NCI-H510A (cell line): ENCODE measurements around the gene RTN4RL1.
A peak's percentile ranks its signal among the peaks of the same experiment; 100 is the strongest.

Source experiments
- DNase-seq: peaks from one replicate; lab custom pipeline; 2025; lab: John Stamatoyannopoulos, UW

RTN4RL1 gene

DNA sequence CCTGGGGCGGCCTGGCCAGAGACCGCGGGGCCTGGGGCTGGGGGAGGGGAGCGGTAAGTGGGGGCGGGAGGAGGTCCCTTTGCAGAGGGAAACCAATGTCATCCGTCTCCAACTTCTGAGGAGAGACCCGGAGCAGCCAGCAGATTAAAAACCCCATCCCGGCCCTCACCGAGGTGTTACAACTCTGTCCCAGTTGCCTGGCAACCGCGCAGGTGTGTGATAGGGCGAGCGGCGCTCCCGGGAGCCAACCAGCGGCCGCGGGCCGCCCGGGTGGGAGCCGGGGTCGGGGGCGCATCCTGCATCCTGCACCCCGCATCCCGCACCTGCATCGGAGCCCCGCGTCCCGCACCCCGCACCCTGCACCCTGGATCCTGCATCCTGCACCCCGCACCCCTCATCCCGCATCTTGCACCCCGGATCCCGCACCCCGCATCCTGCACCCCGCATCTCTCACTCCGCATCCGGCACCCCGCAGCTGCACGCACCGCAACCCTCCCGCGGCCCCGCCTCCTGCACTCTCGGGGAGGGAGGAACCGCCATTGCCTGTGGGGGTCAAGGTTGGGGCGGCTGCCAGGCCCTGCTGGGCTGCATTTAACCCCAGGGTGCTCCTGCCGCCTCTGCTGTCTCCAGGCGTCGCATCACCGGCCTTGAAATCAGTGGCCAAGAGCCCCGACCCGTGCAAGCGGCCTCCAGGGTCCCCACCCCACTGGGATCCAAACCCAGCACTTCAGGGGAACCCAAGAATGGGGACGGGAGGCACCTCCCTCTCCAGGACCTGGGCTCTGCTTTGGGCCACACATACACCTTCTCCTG lies 47.3 kb downstream of the RTN4RL1 start:
- no peak for DNase-seq

DNA sequence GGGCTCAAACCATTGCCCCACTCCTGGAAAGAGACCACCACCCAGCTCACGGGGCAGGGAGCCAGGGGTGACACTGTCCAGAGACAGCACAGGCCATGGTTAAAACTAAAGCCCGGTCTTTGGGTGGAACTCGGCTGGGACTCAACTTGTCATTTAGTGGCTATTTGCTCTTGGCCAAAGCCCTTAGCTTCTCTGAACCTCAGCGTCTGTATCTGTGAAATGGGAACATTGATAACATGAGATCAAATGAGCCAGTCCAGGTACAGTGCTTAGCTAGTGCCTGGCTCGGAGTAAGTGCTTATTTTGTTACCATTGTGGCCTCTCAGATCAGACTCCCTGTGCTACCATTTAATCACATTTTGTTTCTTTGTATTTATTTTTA lies 48.5 kb downstream of the RTN4RL1 start:
- no peak for DNase-seq

DNA sequence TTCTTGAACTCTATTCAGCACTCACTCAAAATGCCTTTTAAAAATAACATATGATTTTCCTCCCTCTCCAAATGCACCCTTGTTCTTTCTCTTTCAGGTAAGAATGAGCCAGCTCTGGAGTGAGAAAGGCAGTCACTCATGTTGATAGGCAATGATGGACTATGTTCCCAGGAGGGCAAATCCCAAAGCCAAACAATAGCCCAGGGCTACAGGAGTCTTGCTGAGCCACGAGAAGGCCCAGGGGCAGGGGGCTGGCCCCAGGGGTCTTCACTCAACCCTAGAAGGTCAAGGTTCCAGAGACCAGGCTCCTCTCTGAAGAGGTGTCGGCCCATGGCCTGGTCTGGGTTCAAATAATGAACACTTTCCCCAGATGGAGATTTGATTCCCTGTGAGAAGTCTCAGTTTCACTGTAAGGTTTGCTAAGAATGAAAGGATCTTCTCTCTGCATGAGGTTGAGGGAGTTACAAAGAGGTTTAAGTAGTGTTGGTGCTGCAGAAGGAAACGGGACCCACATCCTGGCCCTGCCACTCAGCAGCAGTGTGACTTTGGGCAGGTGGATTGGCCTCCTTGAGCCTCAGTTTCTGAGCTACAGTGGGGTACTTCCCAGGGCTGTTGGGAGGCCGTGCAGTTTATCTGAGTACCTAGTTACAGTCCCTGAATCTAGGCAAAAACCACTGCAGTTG lies 49.0 kb downstream of the RTN4RL1 start:
- no peak for DNase-seq

- DNase-seq, result no peak
Observed at GRCh38 chr17:1975573-1975972, 49.6 kb downstream of the RTN4RL1 start.

GRCh38 chr17:1972487-1973160 lies 52.5 kb downstream of the RTN4RL1 start:
- DNase-seq, result no peak

GRCh38 chr17:1970843-1971384 lies 54.2 kb downstream of the RTN4RL1 start:
- DNase-seq, result no peak

DNA sequence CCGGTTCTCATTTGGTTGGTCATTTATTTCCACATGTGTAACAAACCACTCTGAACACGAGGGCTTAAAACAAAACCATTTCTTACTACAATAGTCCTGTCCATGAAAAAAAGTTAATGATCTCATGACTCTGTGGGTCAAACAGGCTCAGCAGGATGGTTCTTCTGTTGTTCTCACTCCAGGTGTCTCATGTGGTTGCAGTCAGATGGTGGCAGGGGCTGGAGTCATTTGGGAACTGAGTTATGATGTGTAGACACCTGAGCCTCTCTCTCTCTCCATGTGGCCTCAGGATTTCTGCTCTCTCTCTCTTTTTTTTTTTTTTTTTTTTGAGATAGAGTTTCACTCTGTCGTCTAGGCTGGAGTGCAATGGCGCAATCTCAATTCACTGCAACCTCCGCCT lies 55.4 kb downstream of the RTN4RL1 start:
- DNase-seq, result no peak

DNA sequence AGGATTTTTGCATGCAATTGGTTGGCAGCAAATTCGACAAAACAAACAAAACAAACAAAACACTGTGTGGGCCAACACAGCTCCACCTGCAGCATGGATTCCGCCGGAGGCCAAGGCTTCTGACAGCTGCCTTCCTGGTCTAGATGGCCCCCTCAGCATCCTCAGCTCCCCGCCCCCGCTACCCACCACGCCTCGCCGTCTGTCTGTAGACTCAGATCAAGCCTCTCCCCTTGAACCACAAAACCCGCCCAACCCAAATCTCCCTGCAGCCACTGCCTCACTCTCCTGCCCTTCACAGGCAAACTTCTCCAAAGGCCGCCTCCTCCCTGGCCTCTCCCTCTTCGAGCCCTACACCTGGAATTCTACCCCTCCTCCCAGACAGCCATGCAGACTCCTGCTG lies 57.9 kb downstream of the RTN4RL1 start:
- DNase-seq, result peak; percentile 51

GRCh38 chr17:1966274-1967086 lies 58.7 kb downstream of the RTN4RL1 start:
- DNase-seq, result no peak

DNA sequence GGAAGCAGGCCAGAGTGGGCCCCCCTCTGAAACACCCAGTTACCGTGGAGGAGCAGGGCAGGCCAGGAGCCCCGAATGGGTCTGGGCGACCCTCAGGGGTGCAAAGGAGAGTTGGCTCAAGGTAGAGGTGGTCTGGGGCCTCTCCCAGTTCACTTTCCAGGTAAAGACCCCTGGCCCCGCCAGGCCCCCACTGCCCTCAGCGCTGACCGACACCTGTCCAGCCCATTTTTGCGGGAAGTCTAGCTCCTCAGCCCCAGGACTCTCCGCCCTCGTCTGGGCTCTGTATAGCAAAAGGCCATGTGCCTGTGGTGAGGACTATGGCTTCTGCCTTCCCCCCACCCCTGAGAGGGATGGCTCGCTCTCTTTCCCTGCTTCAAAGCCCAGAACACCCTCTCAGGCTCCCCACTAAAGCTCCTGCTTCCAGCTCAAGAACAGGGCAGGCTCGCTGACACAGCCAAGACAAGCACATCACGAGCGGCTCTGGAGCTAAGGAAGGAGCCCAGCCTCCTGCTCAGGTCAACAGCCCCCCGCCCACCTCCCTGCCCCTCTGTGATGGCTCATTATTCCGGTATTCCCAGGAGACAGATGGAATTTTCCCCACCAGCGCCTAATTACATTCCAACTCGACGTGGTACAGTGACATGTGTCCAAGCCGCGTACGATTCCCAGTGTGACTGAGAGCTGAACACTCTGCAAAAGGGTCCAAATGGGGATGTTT lies 59.4 kb downstream of the RTN4RL1 start:
- no peak for DNase-seq

GRCh38 chr17:1963250-1963649 lies 61.9 kb downstream of the RTN4RL1 start:
- DNase-seq, result no peak

- DNase-seq, result no peak
Observed at GRCh38 chr17:1961189-1961588, 63.9 kb downstream of the RTN4RL1 start.

- no peak for DNase-seq
Observed at GRCh38 chr17:1960545-1960912, 64.6 kb downstream of the RTN4RL1 start.

- DNase-seq, result no peak
Observed at GRCh38 chr17:1959871-1960544, 65.1 kb downstream of the RTN4RL1 start.

- no peak for DNase-seq
Observed at GRCh38 chr17:1958134-1958881, 66.8 kb downstream of the RTN4RL1 start.

DNA sequence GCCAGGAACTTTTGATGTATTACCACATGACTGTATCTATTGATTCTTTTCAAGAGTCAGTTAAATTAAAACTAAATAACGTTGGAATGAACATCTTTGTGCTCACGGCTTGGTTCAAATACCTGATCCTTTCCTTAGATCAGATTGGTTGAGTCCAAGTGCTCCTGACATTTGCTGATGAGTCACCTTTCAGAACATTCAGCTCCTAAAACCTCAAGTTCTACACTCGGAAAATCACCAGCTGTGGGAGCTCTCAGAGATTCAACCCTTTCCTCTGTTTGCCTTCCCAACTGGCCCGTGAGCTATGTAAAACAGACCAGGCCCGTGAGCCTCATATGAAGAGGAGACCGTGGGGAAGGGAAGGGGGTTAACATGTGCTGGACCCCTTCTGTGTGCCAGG lies 68.1 kb downstream of the RTN4RL1 start:
- no peak for DNase-seq

- no peak for DNase-seq
Observed at GRCh38 chr17:1956134-1956533, 69.0 kb downstream of the RTN4RL1 start.

DNA sequence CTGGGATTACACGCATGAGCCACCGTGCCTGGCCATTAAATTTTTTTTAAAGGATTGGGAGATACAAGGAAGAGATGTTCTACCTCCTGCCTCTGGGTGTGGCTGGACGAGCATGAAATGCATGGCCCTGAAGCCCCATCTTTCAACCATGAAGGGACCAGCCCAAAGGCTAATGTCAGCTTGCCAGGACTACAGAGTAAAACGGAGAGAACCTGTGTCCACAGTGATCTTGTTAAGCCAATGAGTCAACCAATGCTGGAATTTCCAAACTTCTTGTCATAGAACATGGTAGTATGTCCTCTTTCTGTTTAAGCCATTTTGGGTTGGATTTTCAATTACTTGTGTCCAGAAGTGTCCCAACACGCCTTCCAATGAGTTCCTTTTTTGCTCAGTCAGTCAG lies 71.3 kb downstream of the RTN4RL1 start:
- DNase-seq, result no peak

DNA sequence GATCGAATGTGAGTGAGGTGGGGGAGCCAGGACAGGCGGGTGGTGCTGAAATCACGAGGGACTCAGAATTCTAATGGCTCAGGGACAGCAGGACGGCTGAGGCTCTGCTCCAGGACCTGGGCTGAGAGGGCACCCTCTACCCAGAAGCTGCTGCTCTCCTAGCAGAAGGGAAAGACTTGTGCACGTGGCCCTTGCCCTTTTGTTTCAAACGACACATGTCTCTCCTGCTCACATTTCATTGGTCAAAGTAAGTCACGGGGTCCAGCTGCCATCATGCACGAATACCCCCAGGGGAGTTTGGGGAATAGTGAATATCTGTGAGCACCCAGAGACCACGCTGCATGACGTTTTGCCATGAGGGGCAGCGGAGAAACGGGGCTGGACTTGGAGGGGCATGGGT lies 73.2 kb downstream of the RTN4RL1 start:
- DNase-seq, result no peak

DNA sequence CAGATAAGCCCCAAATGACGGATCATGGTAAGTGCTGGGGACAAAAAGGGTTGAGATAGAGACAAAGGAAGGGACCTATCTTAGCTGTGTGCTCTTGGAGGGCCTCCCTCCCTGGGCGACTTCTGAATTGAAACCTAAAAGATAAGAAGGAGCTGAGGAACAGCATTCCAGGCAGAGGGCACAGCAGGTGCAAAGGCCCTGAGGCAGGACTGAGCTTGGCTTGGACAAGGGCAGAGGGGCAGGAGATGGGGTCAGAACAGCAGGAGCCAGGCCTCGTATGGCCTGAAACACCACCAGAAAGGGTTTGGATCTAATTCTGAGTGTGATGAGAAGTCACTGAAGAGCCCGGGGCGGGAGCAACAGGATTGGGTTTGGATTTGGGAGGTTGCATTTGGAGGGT lies 75.4 kb downstream of the RTN4RL1 start:
- DNase-seq, result no peak
